ENCODE data around the gene BTBD9.

- TF ChIP-seq ZNF274 (IDR thresholded peaks at IDR 0.05; ENCODE audit: low read depth, low read length) (no peak), YY1 (IDR thresholded peaks at IDR 0.05; ENCODE audit: insufficient read depth, insufficient read length) (no peak), SUZ12 (IDR thresholded peaks at IDR 0.05; ENCODE audit: extremely low read depth, insufficient read depth, insufficient read length) (no peak)
These were observed 8.9 kb upstream of the BTBD9 start for GRCh38 chr6:38648629-38649028.

All from NT2/D1 (cell line).